Adrenal gland (tissue), 12 donors: ENCODE results near the gene ATP6V1C2. TPM values are rescaled to one million over a fixed set of nuclear protein-coding genes. Genes with fewer than 3 reads are reported as not detected.
A peak's percentile ranks its signal among the peaks of the same experiment; 100 is the strongest.
"Not testable (repeated sequence)": the region's sequence is repeated elsewhere in the genome, so short reads cannot be mapped to it uniquely, and the experiment has no call there.

Experiments used
- DNase-seq, 7 donors: peaks; one replicate each; pipeline ENCODE4 v3.0.0-alpha.2; 2019 to 2020
- H3K27ac ChIP-seq, 5 donors: fragments of 200-600 bp; sonication (generic) in 4 of 5; 1 replicate in 3 of 5; 2 replicates in 2 of 5; pipeline versions ENCODE4 v1.5.1 to v1.8.0; 2016 to 2020; ENCODE audit warnings: mild to moderate bottlenecking in 1 of 5
- H3K27me3 ChIP-seq: fragments of 200-600 bp; 2 replicates; pipeline ENCODE4 v1.8.0; 2021
- H3K36me3 ChIP-seq, 2 donors: fragments of 200-600 bp; replicated peaks in 1 of 2; 1 replicate in 1 of 2; 2 replicates in 1 of 2; pipeline versions ENCODE4 v1.5.1 to v1.8.0; 2018 to 2022
- H3K4me1 ChIP-seq, 2 donors: fragments of 200-600 bp; replicated peaks in 1 of 2; 1 replicate in 1 of 2; 2 replicates in 1 of 2; pipeline versions ENCODE4 v1.5.1 to v1.8.0; 2018 to 2021
- H3K4me3 ChIP-seq, 4 donors: fragments of 200-600 bp; sonication (generic) in 3 of 4; one replicate each; pipeline ENCODE4 v1.5.1; 2016 to 2018
- H3K9me3 ChIP-seq, 3 donors: fragments of 200-600 bp; sonication (generic) in 1 of 3; replicated peaks in 1 of 3; 1 replicate in 2 of 3; 2 replicates in 1 of 3; pipeline versions ENCODE4 v1.5.1 to v1.8.0; 2016 to 2021
- POLR2A ChIP-seq, 2 donors: fragments of 450-650 bp; IDR thresholded peaks; one replicate each; pipeline ENCODE4 v1.6.1; 2017; ENCODE audit warnings: antibody characterized with exemption in 2 of 2, mild to moderate bottlenecking in 2 of 2, moderate library complexity in 1 of 2
- WGBS, 4 donors: extraction: QIAGEN DNeasy Blood & Tissue Kit in 2 of 4; methylation state at CpG; one replicate each; pipeline versions ENCODE4 v1.1.5 to v1.1.7; 2013 to 2017; 5-methylcytosine and 5-hydroxymethylcytosine counted together
- intact Hi-C, 2 donors: fragments of 100-400 bp; cut with DNase I; formaldehyde crosslinking; loops; one replicate each; pipeline versions ENCODE4 v1.14.1 to v1.15.0; 2022 to 2023
- polyA plus RNA-seq, 3 donors: library from polyadenylated mRNA; stranded (reverse); fragments of 200-250 nt in 2 of 3; fragments of 350-450 nt in 1 of 3; fragmentation: Illumina TruSeq in 1 of 3; extraction: RNeasy Lipid Tissue Mini Kit (QIAGEN cat#74804) in 1 of 3; gene quantifications; one replicate each; pipeline ENCODE4 v1.2.3, GENCODE V29; 2013 to 2014
- total RNA-seq, 9 donors: library from RNA; depleted of rRNA in 4 of 9; stranded (reverse); fragments of >200 nt in 4 of 9; fragments of 120-200 nt in 1 of 9; fragmentation: NEBNext Ultra II Directional in 1 of 9; extraction: Animal tissue kit (Norgen Biotek cat#: 25700) in 1 of 9; gene quantifications; one replicate each; pipeline versions ENCODE4 v1.1.0 to v1.2.4, GENCODE V29; 2013 to 2023
- TF ChIP-seq, protein P1 (sequence below), 6 experiments: fragments of 450-650 bp in 4 of 6; fragments of 200-600 bp in 2 of 6; sonication (generic) in 1 of 6; IDR thresholded peaks; 1 replicate in 5 of 6; 2 replicates in 1 of 6; pipeline versions ENCODE4 v1.5.1 to v1.8.0; 2016 to 2021; ENCODE audit warnings: antibody characterized with exemption in 6 of 6, mild to moderate bottlenecking in 2 of 6, moderate library complexity in 1 of 6
- donor health status: healthy with polysubstance abuse.
- donor health status: Bipolar disorder and iron deficiency.
- donor health status: DM: yes; HTN: yes; CAD: no.
- donor health status: DM: no; HTN: no; CAD: no.
- donor health status: DM: no; HTN: no; CAD: no.
- donor health status: DM: yes; HTN: yes; CAD: no.

Gene ATP6V1C2
- total and polyA plus RNA-seq, 12 donors, result 0.14 to 7.7 (median 0.94) TPM; not detected in 1

GRCh38 chr2:10798783-10799182 lies 77.4 kb downstream of the ATP6V1C2 start:
- H3K4me1 ChIP-seq, result peaks cover 0 to 16% of the 10 kb centered on the region in 2 donors
- no peaks in the 10 kb centered on the region for H3K9me3 ChIP-seq
- DNase-seq, result peak in 1 of 7 donors; percentile 38
- H3K36me3 ChIP-seq, result peaks cover 0 to 34% of the 10 kb centered on the region in 2 donors
- TF ChIP-seq POLR2A (IDR thresholded peaks at IDR 0.05), result no peak
- TF ChIP-seq, protein P1, sequence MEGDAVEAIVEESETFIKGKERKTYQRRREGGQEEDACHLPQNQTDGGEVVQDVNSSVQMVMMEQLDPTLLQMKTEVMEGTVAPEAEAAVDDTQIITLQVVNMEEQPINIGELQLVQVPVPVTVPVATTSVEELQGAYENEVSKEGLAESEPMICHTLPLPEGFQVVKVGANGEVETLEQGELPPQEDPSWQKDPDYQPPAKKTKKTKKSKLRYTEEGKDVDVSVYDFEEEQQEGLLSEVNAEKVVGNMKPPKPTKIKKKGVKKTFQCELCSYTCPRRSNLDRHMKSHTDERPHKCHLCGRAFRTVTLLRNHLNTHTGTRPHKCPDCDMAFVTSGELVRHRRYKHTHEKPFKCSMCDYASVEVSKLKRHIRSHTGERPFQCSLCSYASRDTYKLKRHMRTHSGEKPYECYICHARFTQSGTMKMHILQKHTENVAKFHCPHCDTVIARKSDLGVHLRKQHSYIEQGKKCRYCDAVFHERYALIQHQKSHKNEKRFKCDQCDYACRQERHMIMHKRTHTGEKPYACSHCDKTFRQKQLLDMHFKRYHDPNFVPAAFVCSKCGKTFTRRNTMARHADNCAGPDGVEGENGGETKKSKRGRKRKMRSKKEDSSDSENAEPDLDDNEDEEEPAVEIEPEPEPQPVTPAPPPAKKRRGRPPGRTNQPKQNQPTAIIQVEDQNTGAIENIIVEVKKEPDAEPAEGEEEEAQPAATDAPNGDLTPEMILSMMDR (IDR thresholded peaks at IDR 0.05), result no peak
- no peaks in the 10 kb centered on the region for H3K27me3 ChIP-seq
- intact Hi-C loops, result no loop called here
- WGBS, 4 donors, result 90 to 92% (median 92%) methylated on average over 8 of the region's 8 CpGs
- H3K27ac ChIP-seq, result no peak overlapping the region
- no peak overlapping the region for H3K4me3 ChIP-seq

- H3K36me3 ChIP-seq, result peaks cover 0 to 33% of the 10 kb centered on the region in 2 donors
Observed at GRCh38 chr2:10800163-10800562, 78.7 kb downstream of the ATP6V1C2 start.

DNA sequence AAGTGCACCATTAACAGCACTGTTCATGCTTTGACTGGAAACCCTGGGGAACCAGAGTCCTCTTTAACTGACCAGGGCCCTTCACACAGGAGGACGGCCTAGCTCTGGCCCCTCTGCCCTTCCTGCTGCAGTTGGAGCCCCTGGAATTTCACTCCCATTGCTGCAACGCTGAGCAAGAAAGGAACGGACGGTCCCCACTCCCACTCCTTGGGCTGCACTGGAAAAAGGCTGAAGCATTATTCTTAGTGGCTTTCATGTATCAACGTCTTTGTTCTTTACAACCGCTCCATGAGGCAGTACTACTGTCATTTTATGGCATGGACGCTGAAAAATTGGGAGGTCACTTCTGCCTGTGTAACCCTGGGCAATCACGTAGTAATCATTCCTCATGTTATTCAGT lies 81.2 kb downstream of the ATP6V1C2 start:
- DNase-seq, result peak in 1 of 7 donors; percentile 39
- H3K36me3 ChIP-seq, result peaks cover 0 to 16% of the 10 kb centered on the region in 2 donors
- no peak for TF ChIP-seq POLR2A (IDR thresholded peaks at IDR 0.05)
- TF ChIP-seq, protein P1 (IDR thresholded peaks at IDR 0.05), result no peak

More at GRCh38 chr2:10800163-10800562, 78.7 kb downstream of the ATP6V1C2 start:
- Histone ChIP-seq H3K27me3 (no peaks in the 10 kb centered on the region), H3K4me1 (peaks cover 0 to 12% of the 10 kb centered on the region in 2 donors), H3K27ac (no peak overlapping the region), H3K4me3 (no peak overlapping the region), H3K9me3 (no peaks in the 10 kb centered on the region)
- no peak for DNase-seq
- intact Hi-C loops, result no loop called here
- WGBS, 4 donors, result 93 to 99% (median 96%) methylated on average over 4 of the region's 4 CpGs
- TF ChIP-seq POLR2A (IDR thresholded peaks at IDR 0.05), result no peak
- TF ChIP-seq, protein P1 (IDR thresholded peaks at IDR 0.05), result no peak

GRCh38 chr2:10805990-10806389 lies 84.6 kb downstream of the ATP6V1C2 start:
- H3K27me3 ChIP-seq, H3K36me3 ChIP-seq, H3K27ac ChIP-seq, H3K9me3 ChIP-seq, H3K4me3 ChIP-seq, intact Hi-C loops: not testable (repeated sequence)
- H3K4me1 ChIP-seq, result peaks cover 5 to 36% of the 10 kb centered on the region in 2 donors
- 85 to 90% (median 87%) methylated on average over 6 of the region's 6 CpGs for WGBS, 4 donors
- peak in 1 of 7 donors; percentile 35 for DNase-seq

More for the DNA sequence above, 81.2 kb downstream of the ATP6V1C2 start:
- Histone ChIP-seq H3K27me3 (no peaks in the 10 kb centered on the region), H3K9me3 (no peaks in the 10 kb centered on the region), H3K4me3 (no peak overlapping the region), H3K27ac (peak overlapping the region in 1 of 5 donors; percentile 3), H3K4me1 (peaks cover 0 to 8% of the 10 kb centered on the region in 2 donors)
- 68 to 80% (median 74%) methylated on average over 8 of the region's 8 CpGs for WGBS, 4 donors
- intact Hi-C loops, result no loop called here

DNA sequence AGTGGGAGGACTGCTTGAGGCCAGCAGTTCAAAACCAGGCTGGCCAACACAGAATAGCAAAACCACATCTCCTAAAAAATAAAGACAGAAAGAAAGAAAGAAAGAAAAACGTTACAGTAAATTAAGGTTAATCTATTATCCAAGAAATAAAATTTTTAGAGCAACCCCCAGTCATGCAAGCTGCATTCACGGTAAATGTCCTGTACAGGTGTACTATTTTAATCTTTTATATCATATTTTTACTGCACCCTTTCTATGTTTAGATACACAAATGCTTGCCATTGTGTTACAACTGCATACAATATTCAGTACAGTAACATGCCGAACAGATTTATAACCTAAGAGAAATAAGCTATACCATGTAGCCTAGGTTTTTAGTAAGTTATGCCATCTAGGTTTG lies 85.1 kb downstream of the ATP6V1C2 start:
- DNase-seq, result peak in 1 of 7 donors; percentile 6
- Histone ChIP-seq H3K4me3 (no peak overlapping the region), H3K9me3 (no peaks in the 10 kb centered on the region), H3K27ac (no peak overlapping the region), H3K4me1 (peaks cover 8 to 41% of the 10 kb centered on the region in 2 donors), H3K36me3 (peaks cover 0 to 4% of the 10 kb centered on the region in 2 donors), H3K27me3 (no peaks in the 10 kb centered on the region)
- intact Hi-C loops, result no loop called here
- WGBS, 4 donors, result 85 to 97% (median 91%) methylated on average over 3 of the region's 3 CpGs
- TF ChIP-seq, protein P1 (IDR thresholded peaks at IDR 0.05), result no peak
- TF ChIP-seq POLR2A (IDR thresholded peaks at IDR 0.05), result no peak
